ENCODE data around the gene USP10. TPM values are rescaled to one million over a fixed set of nuclear protein-coding genes. Genes with fewer than 3 reads are reported as not detected.

USP10 gene
- polyA plus RNA-seq, 3 donors from 2014 or later, result 33.8 to 60.6 (median 58.7) TPM

DNA sequence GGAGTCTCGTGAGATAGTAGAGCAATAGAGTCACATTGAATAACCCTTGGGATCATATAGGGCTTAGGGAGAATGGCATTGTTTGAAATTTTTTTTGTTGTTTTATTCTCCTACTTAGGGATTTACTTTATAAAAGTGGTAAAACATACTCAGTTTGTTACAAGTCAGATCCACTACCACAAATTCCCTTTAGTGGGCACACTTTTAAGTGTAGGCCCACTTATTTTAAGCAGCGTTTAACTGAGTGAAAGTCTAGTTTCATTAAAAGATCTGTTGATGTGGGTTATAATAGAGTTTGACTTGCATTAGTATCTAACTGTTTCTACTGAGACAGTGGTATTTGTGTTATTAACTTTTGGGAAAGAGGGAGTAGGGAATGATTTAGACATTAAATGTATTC is 49.3 kb downstream of the USP10 start:
- Mint-ChIP-seq H3K36me3 (peaks cover 4 to 6% (median 4%) of the 10 kb centered on the region in 3 donors), H3K27ac (peak overlapping the region in 2 of 6 donors; percentile 9 to 22), H3K9me3 (no peaks in the 10 kb centered on the region), H3K4me3 (no peak overlapping the region), H3K27me3 (ENCODE audit: low read depth in 3 of 3) (no peaks in the 10 kb centered on the region), H3K4me1 (peaks cover 33 to 45% of the 10 kb centered on the region in 2 donors)
- no peak for DNase-seq

DNA sequence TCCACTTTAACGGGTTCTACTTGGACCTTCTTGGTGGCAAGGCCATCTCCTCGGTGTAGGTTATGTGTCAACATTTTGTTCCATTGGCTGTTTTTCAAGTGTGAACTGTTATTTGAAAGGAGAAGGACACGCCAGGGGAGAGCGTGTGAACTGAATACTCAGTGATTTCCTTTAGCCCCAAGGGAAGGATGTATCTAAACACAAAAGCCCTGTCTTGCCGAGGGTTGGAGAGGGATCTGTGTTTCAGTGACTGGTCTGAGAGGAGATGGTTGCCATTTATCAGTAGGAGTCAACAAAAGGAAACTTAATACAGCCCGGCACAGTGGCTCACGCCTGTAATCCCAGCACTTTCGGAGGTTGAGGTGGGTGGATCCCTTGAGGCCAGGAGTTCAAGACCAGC is 50.0 kb downstream of the USP10 start:
- Mint-ChIP-seq H3K4me3 (no peak overlapping the region), H3K27ac (peak overlapping the region in 1 of 6 donors; percentile 46), H3K9me3 (no peaks in the 10 kb centered on the region), H3K4me1 (peaks cover 40 to 52% of the 10 kb centered on the region in 2 donors), H3K36me3 (peaks cover 4 to 6% (median 4%) of the 10 kb centered on the region in 3 donors), H3K27me3 (ENCODE audit: low read depth in 3 of 3) (no peaks in the 10 kb centered on the region)
- DNase-seq, result no peak

DNA sequence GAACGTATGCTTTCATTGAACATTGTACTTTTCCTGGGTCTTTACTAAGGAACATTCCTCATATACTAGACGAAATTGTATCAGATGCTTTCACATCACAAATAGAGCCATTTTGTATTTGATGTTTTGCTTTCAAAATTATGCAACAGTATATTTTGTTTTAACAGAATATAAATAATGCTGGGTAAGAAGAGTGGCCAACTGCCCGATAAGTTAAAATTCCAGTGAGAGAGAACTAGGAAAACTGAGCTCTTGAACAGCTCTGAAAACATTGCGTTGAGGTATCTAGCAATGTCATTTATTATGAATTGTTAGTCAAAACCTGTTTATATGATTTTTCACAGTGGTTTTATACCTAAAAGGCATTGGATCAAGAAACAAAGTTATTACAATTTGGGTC is 50.8 kb downstream of the USP10 start:
- Mint-ChIP-seq H3K27ac (peak overlapping the region in 3 of 6 donors; percentile 15 to 67 (median 37)), H3K27me3 (ENCODE audit: low read depth in 3 of 3) (no peaks in the 10 kb centered on the region), H3K4me1 (peaks cover 41 to 60% of the 10 kb centered on the region in 2 donors)

DNA sequence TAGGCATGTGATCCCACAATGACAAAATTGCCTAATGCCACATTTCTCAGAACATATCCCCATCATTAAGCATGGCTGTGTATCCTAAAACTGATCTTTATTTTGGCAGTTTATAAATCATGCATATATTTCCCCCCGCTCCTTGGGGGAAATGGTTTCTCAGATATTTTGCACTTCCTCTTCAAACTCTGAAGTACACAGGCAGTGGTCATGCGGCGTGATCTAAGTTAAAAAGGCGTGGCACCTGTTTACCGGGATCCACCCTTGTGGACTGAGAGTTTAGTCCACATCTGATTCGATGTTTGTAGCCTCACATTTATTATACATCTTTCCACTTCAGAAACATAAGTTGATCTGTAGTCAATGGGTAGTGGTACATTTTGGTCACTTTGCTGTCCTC is 51.4 kb downstream of the USP10 start:
- Mint-ChIP-seq H3K9me3 (no peaks in the 10 kb centered on the region), H3K4me3 (peak overlapping the region in 4 of 5 donors; percentile 40 to 74 (median 62)), H3K4me1 (peaks cover 42 to 64% of the 10 kb centered on the region in 2 donors), H3K36me3 (peaks cover 0 to 4% (median 3%) of the 10 kb centered on the region in 3 donors), H3K27me3 (ENCODE audit: low read depth in 3 of 3) (no peaks in the 10 kb centered on the region), H3K27ac (peak overlapping the region in 5 of 6 donors; percentile 29 to 84 (median 65))
- no peak for DNase-seq

More for the DNA sequence above, 50.8 kb downstream of the USP10 start:
- Mint-ChIP-seq H3K4me3 (no peak overlapping the region), H3K36me3 (peaks cover under 1 to 6% (median 4%) of the 10 kb centered on the region in 3 donors), H3K9me3 (no peaks in the 10 kb centered on the region)
- no peak for DNase-seq

DNA sequence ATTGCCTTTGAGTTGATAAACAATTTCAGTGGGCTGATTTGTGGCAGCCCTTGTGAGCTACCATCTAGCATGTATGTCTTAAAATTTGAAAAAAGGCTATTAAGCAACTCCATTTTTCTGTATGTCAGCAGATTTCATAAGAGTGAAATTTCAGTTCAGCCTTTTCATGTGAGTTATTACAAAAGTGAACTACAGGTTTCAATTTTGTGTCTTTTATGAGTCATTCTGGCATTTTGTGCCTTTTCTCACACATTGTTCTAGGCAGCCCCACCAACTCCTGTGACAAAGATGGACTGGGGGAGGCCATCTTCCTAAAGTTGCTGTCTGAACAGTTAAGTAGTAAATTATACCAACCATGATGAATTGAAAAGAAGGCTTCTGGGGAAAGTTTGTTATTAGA is 52.1 kb downstream of the USP10 start:
- H3K9me3 Mint-ChIP-seq, result no peaks in the 10 kb centered on the region
- peaks cover 0 to 4% (median 3%) of the 10 kb centered on the region in 3 donors for H3K36me3 Mint-ChIP-seq
- DNase-seq, result no peak
- peak overlapping the region in 4 of 6 donors; percentile 53 to 68 (median 63) for H3K27ac Mint-ChIP-seq
- peak overlapping the region in 2 of 5 donors; percentile 72 to 74 for H3K4me3 Mint-ChIP-seq
- H3K27me3 Mint-ChIP-seq (ENCODE audit: low read depth in 3 of 3), result no peaks in the 10 kb centered on the region
- H3K4me1 Mint-ChIP-seq, result peaks cover 42 to 66% of the 10 kb centered on the region in 2 donors

DNA sequence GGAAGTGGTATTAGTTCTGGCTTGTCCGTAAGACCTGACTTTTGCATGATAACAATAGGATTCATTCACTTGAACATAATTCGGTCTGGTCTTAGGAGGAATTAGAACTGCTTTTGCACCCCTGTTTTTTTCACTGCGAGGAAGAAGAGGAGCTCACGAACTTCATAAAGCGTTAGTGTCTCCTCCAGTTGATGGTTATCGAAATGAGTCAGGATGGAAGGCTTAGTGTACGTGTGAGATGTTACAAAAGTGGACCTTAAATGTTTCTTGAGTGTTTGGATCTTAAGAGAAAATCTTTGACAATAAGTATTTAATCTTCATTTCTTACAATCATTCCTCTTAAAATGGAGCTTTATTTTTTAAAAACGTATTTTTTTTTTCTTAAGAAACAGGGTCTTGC is 52.8 kb downstream of the USP10 start:
- H3K4me3 Mint-ChIP-seq, result no peak overlapping the region
- H3K4me1 Mint-ChIP-seq, result peaks cover 42 to 73% of the 10 kb centered on the region in 2 donors
- DNase-seq, result no peak
- peaks cover 0 to 2% (median 0%) of the 10 kb centered on the region in 3 donors for H3K27me3 Mint-ChIP-seq (ENCODE audit: low read depth in 3 of 3)
- peak overlapping the region in 1 of 6 donors; percentile 72 for H3K27ac Mint-ChIP-seq
- H3K36me3 Mint-ChIP-seq, result no peaks in the 10 kb centered on the region
- no peaks in the 10 kb centered on the region for H3K9me3 Mint-ChIP-seq

DNA sequence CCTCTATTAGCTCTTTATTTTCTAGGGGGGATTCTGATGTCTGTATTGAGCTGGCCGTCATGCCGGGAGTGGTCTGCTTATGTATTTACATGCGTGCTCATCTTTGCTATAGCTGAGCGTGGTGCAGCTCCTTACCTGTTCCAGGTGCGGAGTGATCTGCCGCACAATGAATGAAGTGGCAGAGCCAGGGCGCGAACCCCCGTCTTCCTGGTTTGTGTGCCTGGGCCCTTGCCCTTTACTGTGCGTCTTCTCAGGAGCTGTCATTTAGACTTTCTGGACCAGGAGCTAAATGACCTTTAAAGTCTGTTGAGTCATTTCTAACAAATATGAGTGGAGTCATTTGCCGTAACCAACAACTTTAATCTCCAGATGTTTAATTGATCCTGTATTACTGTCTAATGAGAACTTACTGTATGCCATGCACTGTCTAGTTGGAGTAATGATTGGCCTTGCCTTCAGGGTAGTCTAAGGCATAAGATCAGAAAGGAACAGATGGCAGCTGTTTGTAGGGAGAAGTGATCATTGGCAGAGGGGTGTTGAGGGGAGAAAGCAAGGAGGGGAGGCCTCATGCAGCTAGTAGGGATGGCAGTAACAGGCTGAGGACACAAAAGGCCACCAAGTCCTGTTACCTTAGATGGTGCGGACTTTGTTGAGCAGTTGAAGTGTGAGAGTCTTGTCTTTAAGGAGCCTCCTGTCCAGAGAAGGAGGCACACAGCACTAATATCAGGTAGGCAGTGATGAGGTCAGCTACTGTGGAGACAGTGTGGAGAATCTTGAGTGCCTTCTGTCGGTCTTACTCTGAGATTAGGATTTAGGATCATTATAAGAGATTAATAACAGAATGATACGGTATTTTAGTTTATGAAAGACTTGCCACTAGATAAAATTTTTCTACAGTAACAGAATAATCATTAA is 53.9 kb downstream of the USP10 start:
- H3K4me1 Mint-ChIP-seq, result peaks cover 51 to 84% of the 10 kb centered on the region in 2 donors

DNA sequence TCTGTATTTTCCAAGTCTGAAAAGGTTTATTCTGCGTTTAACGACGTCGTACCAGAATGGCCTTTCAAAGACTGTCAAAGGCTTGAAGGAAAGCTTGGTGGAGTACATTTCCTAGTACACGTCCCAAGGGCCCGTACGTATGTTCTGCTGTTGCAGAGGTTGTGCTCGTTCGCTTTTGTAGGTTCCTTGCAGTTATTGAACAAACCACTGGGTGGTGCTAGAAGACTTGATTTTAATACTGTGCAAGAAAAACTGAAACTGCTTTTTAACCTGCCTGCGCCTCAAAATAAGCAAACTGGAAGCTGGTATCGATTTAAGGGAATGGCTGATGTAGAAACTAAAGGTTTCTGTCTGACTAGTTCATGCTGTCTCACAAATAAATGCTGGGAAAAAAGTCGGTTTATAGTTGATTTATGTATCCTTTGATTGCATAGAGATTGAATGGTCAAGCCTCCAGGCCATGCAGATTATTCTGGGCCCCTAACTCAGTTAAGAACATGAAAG is 54.6 kb downstream of the USP10 start:
- Mint-ChIP-seq H3K27ac (peak overlapping the region in 4 of 6 donors; percentile 17 to 64 (median 62)), H3K4me3 (peak overlapping the region in 4 of 5 donors; percentile 45 to 64 (median 56))

More for the DNA sequence above, 53.9 kb downstream of the USP10 start:
- no peak for DNase-seq
- peak overlapping the region in 3 of 6 donors; percentile 17 to 64 (median 63) for H3K27ac Mint-ChIP-seq
- no peak overlapping the region for H3K4me3 Mint-ChIP-seq
- peaks cover 0 to 2% (median 0%) of the 10 kb centered on the region in 3 donors for H3K27me3 Mint-ChIP-seq (ENCODE audit: low read depth in 3 of 3)
- H3K9me3 Mint-ChIP-seq, result no peaks in the 10 kb centered on the region
- no peaks in the 10 kb centered on the region for H3K36me3 Mint-ChIP-seq

DNA sequence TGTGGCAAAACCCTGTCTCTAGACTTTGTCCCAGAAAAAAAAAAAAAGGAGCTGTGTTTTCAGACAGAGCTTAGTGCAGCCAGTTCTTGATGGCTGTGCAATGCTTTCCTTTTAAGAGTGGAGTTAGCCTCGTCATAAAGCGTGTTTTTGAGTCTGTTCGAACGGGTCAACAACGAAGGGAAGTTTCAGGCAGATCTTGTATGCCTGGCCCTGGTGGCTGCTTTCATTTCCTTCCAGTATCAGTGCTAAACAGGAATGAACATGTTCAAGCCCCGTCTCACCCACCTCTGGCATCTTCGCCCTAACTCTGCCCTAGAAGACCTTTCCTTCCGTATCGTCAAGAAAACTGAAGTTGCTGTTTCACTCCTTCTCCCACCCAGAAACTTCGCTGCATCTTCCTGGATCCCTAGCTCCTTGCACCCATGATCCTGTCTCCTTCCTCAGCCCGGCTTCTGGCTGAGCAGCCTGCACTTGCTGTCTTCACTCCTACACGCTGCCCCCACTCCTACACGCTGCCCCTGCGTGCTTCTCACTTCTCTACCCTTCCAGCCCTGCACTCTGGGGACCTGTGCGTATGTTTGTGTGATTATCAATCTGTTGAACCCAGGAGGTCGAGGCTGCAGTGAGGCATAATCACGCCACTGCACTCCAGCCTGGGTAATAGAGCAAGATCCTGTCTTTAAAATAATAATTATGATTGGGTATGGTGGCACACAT is 55.3 kb downstream of the USP10 start:
- H3K9me3 Mint-ChIP-seq, result no peaks in the 10 kb centered on the region
- H3K4me1 Mint-ChIP-seq, result peaks cover 54 to 87% of the 10 kb centered on the region in 2 donors
- H3K27me3 Mint-ChIP-seq (ENCODE audit: low read depth in 3 of 3), result peaks cover 0 to 2% (median 0%) of the 10 kb centered on the region in 3 donors
- no peak for DNase-seq
- H3K36me3 Mint-ChIP-seq, result no peaks in the 10 kb centered on the region
- H3K27ac Mint-ChIP-seq, result peak overlapping the region in 4 of 6 donors; percentile 23 to 63 (median 36)
- peak overlapping the region in 3 of 5 donors; percentile 15 to 41 (median 28) for H3K4me3 Mint-ChIP-seq

More for the DNA sequence above, 54.6 kb downstream of the USP10 start:
- Mint-ChIP-seq H3K27me3 (ENCODE audit: low read depth in 3 of 3) (peaks cover 0 to 2% (median 0%) of the 10 kb centered on the region in 3 donors), H3K36me3 (no peaks in the 10 kb centered on the region), H3K9me3 (no peaks in the 10 kb centered on the region), H3K4me1 (peaks cover 56 to 86% of the 10 kb centered on the region in 2 donors)
- DNase-seq, result peak; percentile 61 to 72 (median 68)

DNA sequence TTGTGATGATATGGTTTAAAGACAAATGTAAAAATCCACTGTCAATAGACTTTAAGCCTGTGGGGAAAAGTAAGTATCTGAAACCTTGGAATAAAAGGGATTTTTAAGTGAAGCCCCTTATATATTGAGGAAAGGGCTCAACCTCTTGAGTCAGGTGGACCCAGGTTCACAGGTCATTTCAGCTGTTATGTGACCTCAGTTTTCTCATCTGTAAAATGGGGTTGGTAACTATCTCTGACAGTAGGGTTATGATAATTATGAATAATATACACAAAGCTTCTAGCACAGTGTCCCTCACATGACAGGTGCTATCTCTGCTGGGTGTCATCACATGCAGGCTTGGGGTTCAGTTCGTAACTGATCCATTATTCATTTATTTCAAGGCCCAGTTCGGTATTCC is 57.0 kb downstream of the USP10 start:
- Mint-ChIP-seq H3K4me3 (no peak overlapping the region), H3K36me3 (peaks cover 0 to 7% (median 3%) of the 10 kb centered on the region in 3 donors), H3K9me3 (no peaks in the 10 kb centered on the region), H3K4me1 (peaks cover 39 to 75% of the 10 kb centered on the region in 2 donors), H3K27ac (no peak overlapping the region), H3K27me3 (ENCODE audit: low read depth in 3 of 3) (peaks cover 0 to 2% (median 0%) of the 10 kb centered on the region in 3 donors)
- no peak for DNase-seq

DNA sequence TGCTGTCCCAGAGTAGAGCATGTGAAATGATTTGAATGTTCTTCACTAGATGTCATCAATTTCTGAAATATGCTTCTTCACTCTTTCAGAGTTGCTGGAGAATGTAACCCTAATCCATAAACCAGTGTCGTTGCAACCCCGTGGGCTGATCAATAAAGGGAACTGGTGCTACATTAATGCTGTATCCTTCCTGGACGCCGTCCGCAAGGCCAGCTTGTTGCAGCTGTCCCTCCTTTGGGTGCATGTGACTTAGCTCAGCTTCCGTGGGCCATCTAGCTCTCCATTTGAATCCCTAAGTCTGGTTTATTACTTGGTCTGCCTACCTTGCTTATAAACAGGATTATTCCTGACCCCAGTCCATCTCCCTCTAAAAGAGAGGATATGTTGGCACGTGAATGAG is 58.8 kb downstream of the USP10 start:
- Mint-ChIP-seq H3K27ac (peak overlapping the region in 2 of 6 donors; percentile 4 to 50), H3K36me3 (peaks cover 0 to 14% (median 6%) of the 10 kb centered on the region in 3 donors), H3K9me3 (no peaks in the 10 kb centered on the region), H3K27me3 (ENCODE audit: low read depth in 3 of 3) (peaks cover 0 to 3% (median 0%) of the 10 kb centered on the region in 3 donors), H3K4me1 (peaks cover 28 to 62% of the 10 kb centered on the region in 2 donors), H3K4me3 (no peak overlapping the region)
- no peak for DNase-seq

DNA sequence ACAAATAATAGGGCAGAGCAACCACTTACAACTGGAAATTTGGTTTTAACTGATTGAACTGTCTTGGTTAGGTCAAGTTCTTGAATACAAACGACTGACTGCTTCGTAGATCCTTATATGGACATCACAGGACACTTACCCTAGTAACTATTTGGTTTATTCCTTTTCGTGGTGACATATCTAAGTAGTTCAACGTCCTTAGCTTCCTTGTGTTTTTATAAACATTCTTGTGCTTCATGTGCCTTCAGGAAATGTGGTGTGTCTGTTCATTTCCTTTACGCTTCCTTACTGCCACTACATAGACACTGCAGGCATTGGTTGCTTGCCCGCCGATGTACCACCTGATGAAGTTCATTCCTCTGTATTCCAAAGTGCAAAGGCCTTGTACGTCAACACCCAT is 59.3 kb downstream of the USP10 start:
- H3K4me3 Mint-ChIP-seq, result peak overlapping the region in 1 of 5 donors; percentile 40
- no peaks in the 10 kb centered on the region for H3K9me3 Mint-ChIP-seq
- H3K27me3 Mint-ChIP-seq (ENCODE audit: low read depth in 3 of 3), result peaks cover 0 to 3% (median 0%) of the 10 kb centered on the region in 3 donors
- peaks cover 0 to 18% (median 10%) of the 10 kb centered on the region in 3 donors for H3K36me3 Mint-ChIP-seq
- DNase-seq, result peak in 2 of 3 donors; percentile 8 to 15
- peaks cover 26 to 58% of the 10 kb centered on the region in 2 donors for H3K4me1 Mint-ChIP-seq
- H3K27ac Mint-ChIP-seq, result peak overlapping the region in 5 of 6 donors; percentile 4 to 75 (median 43)

DNA sequence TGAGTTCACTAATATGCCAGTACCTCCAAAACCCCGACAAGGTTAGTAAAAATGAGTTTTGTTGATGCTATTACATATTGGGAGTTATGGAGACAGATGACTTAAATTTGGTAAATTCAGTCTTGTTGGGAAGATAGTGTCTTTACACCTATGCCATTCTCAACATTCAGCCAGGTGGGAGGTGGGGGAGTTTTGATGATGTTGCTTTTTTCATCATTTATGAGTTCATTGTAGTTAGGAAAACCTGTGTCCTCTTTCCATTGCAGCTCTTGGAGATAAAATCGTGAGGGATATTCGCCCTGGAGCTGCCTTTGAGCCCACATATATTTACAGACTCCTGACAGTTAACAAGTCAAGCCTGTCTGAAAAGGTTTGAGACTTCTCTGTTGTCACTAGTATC is 60.1 kb downstream of the USP10 start:
- Mint-ChIP-seq H3K4me3 (no peak overlapping the region), H3K4me1 (peaks cover 18 to 49% of the 10 kb centered on the region in 2 donors), H3K9me3 (no peaks in the 10 kb centered on the region), H3K27me3 (ENCODE audit: low read depth in 3 of 3) (peaks cover 0 to 3% (median 0%) of the 10 kb centered on the region in 3 donors), H3K27ac (peak overlapping the region in 1 of 6 donors; percentile 4), H3K36me3 (peaks cover 0 to 26% (median 11%) of the 10 kb centered on the region in 3 donors)
- no peak for DNase-seq

Data from immature natural killer cell (primary cell).